Measurements from ENCODE around the gene CPNE4.

The CPNE4 gene

DNA sequence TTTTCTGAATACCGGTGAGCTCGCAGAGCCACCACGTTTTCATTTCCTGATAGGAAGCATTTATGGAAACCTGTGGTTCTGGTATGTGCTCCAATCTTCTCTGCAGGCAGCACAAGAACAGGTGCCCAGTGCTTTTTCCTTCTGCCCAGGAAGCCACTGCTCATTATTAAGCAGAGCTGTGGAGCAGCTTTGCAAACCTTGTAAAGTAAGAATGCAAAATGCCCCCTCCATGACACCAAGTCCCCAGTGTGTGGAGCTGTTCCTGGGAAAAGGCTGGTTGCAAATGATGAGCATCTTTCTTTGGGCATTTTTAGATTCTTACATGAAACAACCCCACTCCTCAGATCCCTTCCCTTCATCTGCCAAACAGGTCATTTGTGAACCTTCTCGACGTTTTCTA, 466.4 kb downstream of the CPNE4 start:
- no peak for DNase-seq

DNA sequence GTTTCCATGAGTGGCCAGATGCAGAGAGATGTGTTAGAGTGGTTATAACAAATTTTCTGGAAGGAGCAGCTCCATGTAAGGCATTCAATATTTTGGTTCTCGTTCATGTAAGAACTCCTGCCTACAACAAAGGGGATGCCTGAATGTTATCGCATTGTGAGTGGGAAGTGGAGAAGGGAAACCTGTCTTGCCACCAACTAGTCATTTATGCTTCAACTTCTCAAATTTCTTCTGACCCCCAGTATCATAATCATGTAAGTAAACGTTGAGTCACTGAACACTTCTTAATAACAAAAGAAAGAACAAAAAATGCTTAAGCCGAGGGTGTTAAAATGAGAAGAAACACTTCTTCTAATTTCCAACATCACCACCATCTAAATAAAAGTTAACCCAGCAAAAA, 470.0 kb downstream of the CPNE4 start:
- DNase-seq: no peak

DNA sequence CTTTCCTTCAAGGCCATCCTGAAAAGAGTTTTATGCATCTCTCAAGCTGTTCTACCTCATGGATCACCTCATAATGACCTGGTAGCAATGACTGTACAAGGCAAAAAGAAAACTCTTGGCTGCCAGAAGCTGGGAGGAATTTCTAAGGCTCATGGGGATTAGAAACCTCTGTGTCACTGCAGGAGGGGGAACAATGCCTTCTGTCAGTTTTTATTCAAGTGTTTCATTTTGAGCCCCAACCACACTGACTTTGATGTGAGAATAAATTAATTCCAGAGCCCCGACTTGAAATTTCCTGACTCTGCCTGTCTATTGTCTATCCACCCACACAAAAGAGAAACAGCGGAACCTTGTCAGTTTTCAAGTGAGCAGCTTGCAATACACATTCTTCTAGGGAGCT, 473.3 kb downstream of the CPNE4 start:
- no peak for DNase-seq

DNA sequence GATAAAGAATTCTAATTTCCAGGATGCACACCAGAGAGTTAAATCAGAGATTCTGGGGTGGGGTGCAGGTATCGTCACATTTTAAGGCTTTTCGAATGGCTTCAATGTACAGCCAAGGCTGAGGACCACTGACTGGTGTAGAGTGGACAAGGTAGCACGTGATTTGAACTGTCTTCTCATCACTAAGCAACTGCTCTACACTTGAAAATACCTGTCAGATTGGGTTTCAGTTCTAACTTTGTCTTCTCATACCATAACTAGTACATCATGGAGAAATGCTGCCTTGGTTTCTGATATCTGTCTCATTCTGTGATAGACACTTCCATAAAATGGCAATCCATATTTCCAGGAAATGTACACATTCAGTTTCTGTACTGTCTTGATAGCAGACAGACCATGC, 474.0 kb downstream of the CPNE4 start:
- no peak for DNase-seq

DNA sequence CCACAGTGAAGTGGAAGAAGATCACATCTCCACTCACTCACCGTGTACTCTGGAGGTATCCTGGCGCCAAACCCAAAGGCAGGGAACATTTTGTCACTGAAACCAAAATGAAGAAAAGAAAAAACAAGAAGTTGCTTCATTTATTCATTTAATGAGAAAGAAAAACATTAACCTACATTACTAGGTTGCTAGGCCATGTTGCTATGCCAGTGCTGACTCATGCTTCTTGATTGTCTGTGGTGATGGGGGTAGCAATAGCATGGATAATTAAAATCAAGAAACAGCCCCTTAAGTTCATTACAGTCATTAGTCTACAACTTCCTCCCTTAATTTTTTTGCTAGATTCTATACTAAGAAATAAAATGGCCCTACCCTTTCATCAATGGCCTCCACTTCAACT, 479.4 kb downstream of the CPNE4 start:
- DNase-seq: no peak

DNA sequence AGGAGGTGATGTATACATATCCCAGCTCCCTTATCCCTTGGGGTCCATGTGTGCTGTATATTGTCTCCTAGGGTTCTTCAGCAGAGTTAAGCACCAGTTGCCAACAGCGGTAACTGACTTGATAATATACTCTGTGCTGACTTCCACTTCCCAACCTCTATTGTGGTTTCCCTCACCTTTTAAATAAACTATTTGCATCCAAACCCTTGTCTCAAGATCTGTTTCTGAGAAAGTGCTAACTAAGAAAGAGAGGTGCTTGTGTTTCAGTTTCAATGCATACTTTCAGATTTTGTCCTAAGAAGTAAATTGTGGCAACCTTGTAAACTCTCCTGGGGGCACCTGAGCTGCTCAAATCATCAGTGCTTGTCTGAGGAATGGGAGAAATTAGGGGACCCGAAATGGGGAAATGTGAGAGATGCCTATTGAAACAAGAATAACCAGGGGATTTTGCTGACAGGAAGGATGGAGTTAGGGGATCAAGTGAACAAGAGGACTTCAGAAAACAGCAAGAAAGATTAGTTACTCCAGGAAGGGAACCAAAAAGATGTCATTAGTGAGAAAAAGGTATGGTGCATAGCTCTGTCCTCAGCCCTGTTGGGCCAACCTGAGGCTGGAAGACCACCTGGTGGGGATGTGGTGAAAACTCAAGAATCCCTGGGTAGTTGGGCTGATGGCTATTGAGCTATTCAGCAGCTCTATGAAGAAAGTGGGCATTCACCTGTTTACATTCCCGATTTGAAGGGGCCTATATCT, 481.1 kb downstream of the CPNE4 start:
- DNase-seq: no peak

DNA sequence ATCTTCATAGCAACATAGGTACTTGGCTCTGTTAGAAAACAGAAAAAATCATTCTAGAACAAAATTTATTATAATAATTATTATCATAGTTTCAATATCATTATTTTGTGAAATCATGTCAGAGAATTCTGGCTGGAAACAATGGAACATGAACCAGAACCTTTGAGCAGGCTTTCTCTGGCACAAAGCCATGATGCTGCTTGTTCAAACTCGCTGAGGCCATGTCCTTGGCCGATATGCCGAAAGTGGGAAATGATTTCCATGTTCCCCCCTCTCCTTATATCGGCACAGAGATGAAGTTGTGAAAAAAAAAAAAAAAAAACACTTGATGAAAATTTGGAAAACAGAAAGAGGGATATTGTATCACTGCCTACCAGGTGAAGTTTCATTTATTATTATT, 483.1 kb downstream of the CPNE4 start:
- DNase-seq: no peak

DNA sequence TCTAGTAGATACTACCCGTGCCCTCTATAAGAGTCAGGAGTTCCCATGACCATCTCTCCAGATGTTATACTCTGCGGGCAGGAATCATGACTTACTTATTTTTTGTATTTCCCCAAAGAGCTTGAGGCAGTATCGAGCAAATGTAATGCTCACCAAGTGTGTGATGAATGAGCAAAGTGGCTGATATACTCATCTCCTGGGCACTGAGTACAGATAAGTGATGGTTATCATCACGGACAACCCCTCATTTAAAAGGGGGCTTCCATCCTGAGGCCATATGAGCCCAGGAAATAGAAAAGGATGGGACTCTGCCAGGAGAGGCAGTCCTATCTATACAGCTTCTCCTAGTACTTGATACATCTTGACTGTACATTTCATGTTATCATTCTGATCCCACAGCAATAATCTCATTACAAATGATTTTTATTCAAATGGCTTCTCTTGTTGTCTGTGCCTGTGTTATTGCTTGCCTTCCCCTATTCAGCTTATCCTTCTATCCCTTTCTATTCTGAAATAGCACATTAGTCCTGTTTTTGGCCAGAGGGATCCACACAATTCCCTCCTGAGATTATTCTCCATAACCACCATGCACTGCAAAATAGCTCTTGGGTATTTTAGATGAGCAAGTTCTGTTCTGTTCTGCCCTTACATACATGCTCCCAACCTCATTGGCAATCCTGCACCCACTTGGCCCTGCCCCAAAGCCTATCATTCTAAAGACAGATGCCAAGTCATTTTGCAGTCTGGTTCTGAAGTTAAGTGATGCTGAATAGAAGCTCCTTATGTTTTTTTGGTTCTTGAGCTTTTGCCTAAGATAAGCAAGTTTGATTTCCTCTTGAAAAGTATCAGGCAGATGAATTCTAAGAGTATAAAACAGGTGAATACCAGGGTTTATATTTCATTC, 484.0 kb downstream of the CPNE4 start:
- DNase-seq: no peak

DNA sequence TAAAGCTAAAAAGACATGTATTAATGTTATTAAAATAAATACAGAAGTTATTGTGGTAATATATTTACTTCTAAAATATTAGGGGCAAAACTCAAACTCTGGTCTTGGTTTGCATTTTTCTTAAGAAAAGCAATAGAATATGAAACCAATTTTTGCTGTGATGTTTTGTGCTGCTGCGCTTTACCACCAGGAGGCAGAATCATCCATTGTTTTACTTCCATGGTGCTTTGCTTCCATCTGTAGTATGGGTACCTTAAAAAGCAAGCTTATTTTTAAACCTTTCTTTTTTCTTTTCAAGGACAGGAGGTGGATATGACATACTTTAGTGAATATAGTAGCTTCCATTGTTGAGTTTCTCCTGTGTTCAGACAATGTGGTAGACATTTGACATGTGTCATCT, 485.5 kb downstream of the CPNE4 start:
- DNase-seq: no peak

DNA sequence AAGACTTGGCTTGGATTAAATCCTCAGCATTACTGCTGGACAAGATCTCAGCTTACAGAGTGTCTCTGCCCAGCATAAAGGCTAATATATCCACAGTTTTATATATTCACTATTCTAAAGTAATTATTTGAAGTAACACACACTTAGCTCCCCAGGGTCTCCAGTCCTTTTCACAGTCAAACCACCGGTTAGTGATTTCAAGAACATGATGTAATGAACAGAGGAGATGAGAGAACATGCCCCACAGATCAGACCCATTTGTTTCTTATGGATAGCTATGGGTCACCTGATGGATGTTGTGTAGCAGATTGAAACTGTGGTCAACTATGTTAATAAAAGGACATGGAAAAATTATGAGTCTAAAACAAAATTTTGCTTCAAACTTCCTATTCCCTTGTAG, 487.2 kb downstream of the CPNE4 start:
- no peak for DNase-seq

DNA sequence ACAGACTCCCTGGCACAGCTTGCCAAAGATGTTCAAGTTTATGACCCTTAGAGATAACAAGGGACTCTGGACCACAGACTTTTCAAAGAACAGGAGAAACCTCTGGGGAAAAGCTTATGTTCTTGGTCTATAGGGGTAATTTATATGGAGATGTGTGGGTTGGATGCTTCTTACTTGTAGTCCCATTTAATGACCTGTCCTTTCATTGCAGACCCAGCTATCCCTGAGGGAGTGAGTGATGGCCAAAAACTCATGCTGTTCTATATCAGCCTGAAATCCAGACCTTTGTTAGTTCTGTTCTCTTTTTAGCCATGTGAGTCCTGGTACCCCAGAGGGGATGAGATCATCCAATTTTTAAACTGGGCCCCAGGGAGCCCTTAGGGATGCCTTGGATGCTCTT, 488.4 kb downstream of the CPNE4 start:
- DNase-seq: no peak

DNA sequence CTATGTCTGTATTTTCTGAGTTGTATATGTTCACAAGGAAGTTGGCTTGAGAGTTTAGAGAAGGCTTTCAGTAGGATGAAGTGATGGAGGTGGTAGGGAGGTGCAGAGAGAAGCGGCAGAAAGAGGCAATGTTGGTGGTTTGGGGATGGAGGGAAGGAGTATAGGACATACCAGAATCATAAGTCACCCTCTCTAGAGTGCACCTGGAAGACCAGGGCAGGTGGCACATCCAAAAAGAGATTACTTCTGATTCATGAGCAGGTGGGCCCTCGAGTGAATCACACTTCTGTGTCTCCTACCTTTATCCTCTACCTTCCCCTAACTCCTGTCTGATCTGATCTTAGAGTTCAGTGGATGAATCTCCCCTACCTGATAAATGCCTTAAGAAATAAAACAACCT, 490.3 kb downstream of the CPNE4 start:
- DNase-seq: no peak

DNA sequence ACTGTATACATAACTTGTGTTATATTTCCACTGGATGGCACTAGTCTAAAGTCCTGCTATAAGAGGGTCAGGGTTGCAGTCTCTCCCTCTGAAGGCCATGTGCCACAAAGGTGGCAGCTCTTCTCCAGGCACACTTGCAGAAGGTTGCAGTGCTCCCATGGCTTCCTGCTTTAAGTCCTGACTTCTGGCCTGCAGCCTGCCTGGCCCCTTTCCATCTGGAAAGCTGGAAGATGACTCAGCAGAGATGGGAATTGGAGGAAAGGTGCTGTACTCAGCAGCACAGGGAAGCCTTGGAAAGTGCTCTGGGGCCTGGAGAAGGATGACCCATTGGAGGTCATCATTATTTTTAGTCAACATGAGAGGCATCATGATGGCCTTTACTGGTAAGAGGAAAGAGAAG, 491.1 kb downstream of the CPNE4 start:
- DNase-seq: no peak

DNA sequence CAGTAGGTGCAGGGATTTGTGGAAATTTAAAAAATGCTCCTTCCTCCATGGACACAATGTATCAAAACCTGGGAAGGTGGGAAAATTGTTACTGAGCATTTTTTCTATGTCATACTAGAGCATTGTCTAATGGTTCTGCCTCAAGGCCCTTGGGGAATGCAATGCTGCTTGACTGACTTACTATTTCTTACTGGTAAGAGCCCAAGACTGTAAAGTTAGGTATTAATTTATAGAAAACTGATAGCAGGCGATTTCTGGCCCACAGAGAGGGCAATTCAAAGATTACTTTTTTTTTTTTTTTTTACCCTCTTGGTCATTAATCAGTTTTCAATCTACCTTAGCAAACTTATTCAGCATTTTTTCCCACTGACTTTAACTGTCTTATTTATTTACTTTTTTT, 493.5 kb downstream of the CPNE4 start:
- no peak for DNase-seq

DNA sequence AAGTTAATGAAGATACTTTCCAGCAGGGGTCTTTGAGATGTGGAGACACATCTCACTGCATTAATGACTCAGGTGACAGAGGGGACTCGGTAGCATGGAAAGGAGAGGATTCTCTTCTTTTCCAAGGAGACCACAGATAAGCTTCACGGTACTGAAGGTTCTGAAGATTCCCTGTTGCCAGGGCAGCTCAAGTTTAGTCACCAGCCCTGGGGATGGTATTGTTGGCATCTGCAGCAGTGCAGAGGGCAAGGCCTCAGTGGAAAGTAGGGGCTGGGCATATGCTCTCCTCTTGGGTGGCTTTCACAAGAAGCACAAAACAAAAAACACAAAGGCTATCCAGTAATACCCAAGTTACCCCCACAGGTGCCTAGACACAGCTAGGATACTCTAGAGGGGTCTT, 494.0 kb downstream of the CPNE4 start:
- no peak for DNase-seq

DNA sequence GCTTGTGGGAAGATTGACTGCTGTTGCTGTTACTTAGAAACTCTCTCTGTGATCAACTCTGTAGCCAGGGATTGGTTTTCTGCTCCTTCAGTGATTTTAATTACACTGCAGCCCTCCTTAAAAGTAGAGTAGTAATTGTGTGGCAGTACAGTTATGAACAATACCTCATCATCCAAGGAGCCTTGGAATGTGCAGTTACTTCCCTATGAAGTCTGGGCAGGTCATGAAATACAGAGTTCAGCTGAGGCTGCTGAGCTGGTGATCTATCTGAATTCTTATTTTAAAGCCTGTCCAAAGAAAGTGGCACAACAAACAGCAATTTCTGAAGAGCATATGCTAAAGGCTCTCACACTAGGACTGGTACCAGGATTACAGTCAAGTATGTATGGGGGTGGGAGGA, 494.7 kb downstream of the CPNE4 start:
- DNase-seq: no peak

DNA sequence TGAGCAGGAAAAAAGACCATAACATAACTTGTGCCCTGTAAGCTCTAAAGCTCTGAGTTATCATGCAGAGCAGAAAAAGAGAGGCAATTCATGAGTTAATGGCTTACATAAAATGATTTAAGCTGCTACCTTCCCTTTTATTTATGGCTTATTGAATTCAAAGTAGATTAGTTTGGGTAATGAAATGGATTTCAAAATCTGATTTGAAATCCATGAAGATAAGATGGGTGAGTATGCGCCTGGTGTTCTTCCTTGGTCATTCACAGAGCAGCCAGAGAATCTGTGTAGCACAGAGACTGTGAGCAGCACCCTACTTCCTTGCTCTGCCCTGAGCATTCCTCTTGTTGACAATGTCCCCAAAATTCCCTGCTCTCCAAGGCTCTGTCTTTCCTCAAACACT, 495.8 kb downstream of the CPNE4 start:
- DNase-seq: no peak

DNA sequence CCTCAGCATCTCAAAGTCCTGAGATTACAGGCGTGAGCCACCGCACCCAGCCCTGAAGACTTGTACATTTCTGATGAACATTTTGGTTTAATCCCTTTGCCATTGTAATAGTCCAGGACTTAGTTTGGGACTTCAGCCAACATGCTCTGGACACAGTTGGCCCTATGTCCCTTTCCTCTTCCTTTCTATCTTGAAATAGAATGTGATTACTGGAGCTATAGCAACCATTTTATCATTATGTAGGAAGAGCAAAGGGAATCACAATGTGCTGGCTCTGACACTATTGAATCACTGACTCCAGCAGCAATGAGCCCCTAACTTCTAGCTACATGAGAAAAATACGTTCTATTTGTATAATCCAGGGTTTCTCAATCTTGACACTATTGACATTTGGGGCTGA, 497.3 kb downstream of the CPNE4 start:
- no peak for DNase-seq

DNA sequence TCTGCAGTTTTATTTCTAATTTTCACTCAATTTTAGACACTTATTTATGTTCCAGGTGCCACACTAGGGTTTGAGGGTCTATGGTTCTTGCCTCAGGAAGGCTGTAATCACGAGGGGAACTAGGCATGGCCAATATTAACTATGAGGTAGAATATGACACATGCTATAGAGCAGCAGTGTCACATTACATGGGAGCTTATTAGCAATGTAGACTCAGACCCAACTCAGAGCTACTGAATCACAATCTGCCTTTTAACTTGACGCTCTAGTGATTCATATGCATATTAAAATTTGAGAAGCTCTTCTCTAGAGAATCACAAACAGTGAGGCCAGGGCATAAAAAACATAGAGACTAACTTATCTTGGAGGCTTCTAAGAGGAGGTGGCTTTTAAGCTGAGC, 499.2 kb downstream of the CPNE4 start:
- DNase-seq: no peak

DNA sequence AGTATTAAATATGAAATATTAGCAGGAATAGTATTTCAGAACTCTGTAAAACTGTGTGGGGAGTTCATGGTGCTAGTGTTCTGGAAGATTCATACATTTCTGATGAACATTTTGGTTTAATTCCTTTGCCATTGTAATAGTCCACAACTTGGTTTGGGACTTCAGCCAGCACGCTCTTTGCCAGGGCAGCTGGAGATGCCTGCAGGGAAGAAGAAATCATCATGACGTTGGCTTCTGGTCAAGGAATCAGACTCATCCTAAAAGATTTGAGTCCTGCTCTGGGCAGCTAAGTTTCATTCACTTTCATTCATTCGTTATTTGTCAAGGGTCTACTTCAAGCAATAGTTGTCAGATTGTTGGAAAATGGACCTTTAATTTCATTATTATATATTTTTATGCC, 499.7 kb downstream of the CPNE4 start:
- DNase-seq: no peak

DNA sequence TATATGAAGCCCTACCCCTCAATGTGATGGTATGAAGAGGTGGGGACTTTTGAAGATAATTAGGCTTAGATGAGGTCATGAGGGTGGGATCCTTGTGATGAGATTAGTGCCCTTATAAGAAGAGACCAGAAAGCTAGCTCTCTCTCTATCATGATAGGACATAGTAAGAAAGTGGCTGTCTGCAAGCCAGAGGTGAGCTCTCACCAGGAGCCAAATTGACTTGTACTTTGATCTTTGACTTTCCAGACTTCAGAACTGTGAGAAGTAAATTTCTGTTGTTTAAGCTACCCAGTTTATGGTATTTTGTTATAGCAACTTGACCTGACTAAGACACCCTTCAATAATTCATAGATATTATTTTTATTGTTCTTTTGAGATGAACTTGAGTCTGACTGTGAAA, 502.2 kb downstream of the CPNE4 start:
- no peak for DNase-seq

DNA sequence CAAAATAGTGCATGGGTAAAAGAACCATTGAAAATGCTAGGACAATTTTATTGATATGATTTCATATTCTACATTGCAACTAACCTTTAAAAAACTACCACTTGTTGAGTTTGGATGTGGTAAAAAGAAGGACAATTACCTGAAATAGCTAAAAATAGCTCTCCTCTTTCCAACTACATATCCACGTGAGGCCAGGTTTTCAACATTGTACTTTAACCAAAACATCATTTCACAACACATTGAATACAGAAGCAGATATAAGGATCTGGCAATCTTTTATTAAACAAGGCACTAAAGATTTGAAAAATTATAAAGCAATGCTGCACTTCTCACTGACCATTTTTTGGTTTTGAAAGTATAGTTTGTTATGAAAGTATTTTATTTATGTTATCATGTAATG, 504.0 kb downstream of the CPNE4 start:
- no peak for DNase-seq

DNA sequence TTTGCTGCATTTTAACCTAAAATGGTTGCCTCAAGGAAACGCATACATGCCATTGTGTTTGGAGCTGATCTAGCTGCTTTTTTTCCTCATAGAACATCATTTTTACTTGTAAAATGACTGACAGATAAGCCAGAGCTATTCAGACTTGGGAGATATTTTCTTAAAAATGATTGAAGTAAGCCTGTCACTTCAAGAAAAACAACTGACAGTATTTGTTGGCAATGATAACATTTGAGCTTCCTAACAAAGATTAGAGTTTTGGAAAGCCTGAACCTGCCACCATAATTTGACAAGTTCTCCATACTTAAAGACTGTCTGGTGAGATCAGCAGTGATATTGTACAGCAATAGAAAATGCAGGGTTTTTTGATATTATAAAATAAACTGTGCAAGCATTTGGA, 504.4 kb downstream of the CPNE4 start:
- DNase-seq: no peak

DNA sequence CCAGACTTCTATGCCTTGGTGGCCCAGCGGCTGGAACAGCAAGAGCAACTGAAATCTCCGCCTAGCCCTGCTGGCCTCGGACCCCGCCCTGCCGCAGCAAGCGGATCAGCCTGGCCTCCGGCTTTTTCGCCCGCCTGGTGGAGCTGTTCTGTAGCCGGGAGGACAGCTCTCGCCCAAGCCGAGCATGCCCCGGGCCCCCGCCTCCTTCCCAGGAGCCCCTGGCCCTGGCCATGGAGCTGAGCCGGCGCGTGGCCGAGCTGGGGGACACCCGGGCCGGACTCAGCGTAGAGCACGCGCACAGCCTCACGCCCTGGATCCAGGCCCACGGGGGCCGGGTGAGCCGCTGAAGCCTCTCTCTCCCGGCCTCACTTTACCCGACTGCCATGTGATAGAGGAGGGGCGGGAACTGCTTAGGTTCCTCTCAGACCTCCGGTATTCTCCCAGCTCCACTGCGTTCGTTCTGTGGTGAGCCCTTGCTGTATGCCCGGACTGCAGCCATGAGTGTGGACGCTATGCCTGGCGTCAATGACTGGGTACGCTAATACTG, 507.9 kb downstream of the CPNE4 start:
- no peak for DNase-seq
